PC-3 (cell line): ENCODE data around the gene ANKRD2. TPM values are rescaled to one million over a fixed set of nuclear protein-coding genes. Genes with fewer than 3 reads are reported as not detected.

ENCODE experiments used
- ATAC-seq: fragments of 200-7000 bp; cut with Tn5 transposase; 2 replicates; pipeline ENCODE4 v1.9.1; 2020; ENCODE audit warnings: mild to moderate bottlenecking, moderate library complexity
- BruUV-seq: library from RNA; stranded (reverse); fragments of 400-500 nt; replicated peaks from 2 replicates; lab custom pipeline; 2021; lab: Mats Ljungman, UMichigan
- CTCF ChIA-PET: fragments of 300-600 bp; sonication (Branson Sonifier 250); formaldehyde crosslinking; loops from one replicate; lab custom pipeline; 2022; ENCODE audit warnings: antibody characterized with exemption; lab: Charles Lee
- POLR2A ChIA-PET: fragments of 300-600 bp; sonication (Branson Sonifier 250); formaldehyde crosslinking; loops from one replicate; lab custom pipeline; 2022; ENCODE audit warnings: antibody characterized with exemption; ENCODE audit not compliant: unreplicated experiment; lab: Charles Lee
- DNase-seq: peaks from one replicate; pipeline ENCODE4 v3.0.0-alpha.2; 2015
- H2AFZ ChIP-seq: fragments of 300-600 bp; sonication (generic); 2 replicates; pipeline ENCODE4 v1.6.0; 2016; ENCODE audit warnings: antibody characterized with exemption, low read length
- H3F3A ChIP-seq: fragments of 300-600 bp; sonication (generic); one replicate; pipeline ENCODE4 v1.6.0; 2017; ENCODE audit warnings: antibody characterized with exemption, low read length, control low read depth, mild to moderate bottlenecking; ENCODE audit not compliant: unreplicated experiment
- H3K27ac ChIP-seq: fragments of 300-600 bp; sonication (generic); 2 replicates; pipeline ENCODE4 v1.5.1; 2016; ENCODE audit warnings: mild to moderate bottlenecking, low read length
- H3K27me3 ChIP-seq: fragments of 300-600 bp; sonication (generic); 2 replicates; pipeline ENCODE4 v1.6.1; 2016; ENCODE audit warnings: low read length, mixed read lengths
- H3K36me3 ChIP-seq: fragments of 300-600 bp; sonication (generic); 2 replicates; pipeline ENCODE4 v1.6.1; 2016; ENCODE audit warnings: low read depth, mixed run types, low read length, mixed read lengths
- H3K4me1 ChIP-seq: fragments of 300-600 bp; sonication (generic); 2 replicates; pipeline ENCODE4 v1.5.1; 2016; ENCODE audit warnings: low read length; ENCODE audit not compliant: insufficient read depth
- H3K4me2 ChIP-seq: fragments of 300-600 bp; sonication (generic); 2 replicates; pipeline ENCODE4 v1.6.0; 2016; ENCODE audit warnings: low read length
- H3K4me3 ChIP-seq: fragments of 300-600 bp; sonication (generic); 2 replicates; pipeline ENCODE4 v1.5.1; 2016; ENCODE audit warnings: mild to moderate bottlenecking, low read length, mixed read lengths
- H3K79me2 ChIP-seq: fragments of 300-600 bp; sonication (generic); 2 replicates; pipeline ENCODE4 v1.6.1; 2017; ENCODE audit warnings: low read length, mixed read lengths
- H3K9ac ChIP-seq: fragments of 300-600 bp; sonication (generic); 2 replicates; pipeline ENCODE4 v1.6.0; 2016; ENCODE audit warnings: mild to moderate bottlenecking, low read length
- H3K9me2 ChIP-seq: fragments of 300-600 bp; sonication (generic); replicated peaks from 2 replicates; pipeline ENCODE4 v1.6.1; 2016; ENCODE audit warnings: mixed run types, low read length, mixed read lengths
- H3K9me3 ChIP-seq: fragments of 300-600 bp; sonication (generic); 2 replicates; pipeline ENCODE4 v1.6.1; 2016; ENCODE audit warnings: low read length, mixed read lengths
- H4K20me1 ChIP-seq: fragments of 300-600 bp; sonication (generic); 2 replicates; pipeline ENCODE4 v1.6.1; 2016; ENCODE audit warnings: low read length, mixed read lengths
- EZH2 ChIP-seq: fragments of 300-600 bp; sonication (generic); IDR thresholded peaks from one replicate; pipeline ENCODE4 v1.6.1; 2017; ENCODE audit warnings: antibody characterized with exemption, mild to moderate bottlenecking, low read length; ENCODE audit not compliant: unreplicated experiment
- EZH2phosphoT487 ChIP-seq: fragments of 300-600 bp; sonication (generic); IDR thresholded peaks from 2 replicates; pipeline ENCODE4 v1.6.1; 2018; ENCODE audit warnings: mild to moderate bottlenecking, antibody characterized with exemption, low read length, borderline replicate concordance
- intact Hi-C: fragments of 100-400 bp; cut with micrococcal nuclease; formaldehyde crosslinking; loops from 2 replicates; pipeline ENCODE4 v1.9.0; 2023
- total RNA-seq: library from RNA; depleted of rRNA; stranded (reverse); fragments of >200 nt; gene quantifications from 2 replicates; pipeline ENCODE4 v1.2.3, GENCODE V29; 2014
- TF ChIP-seq, protein P1 (sequence below): fragments of 300-600 bp; sonication (generic); conservative IDR thresholded peaks from 2 replicates; pipeline ENCODE4 v1.5.1; 2017; ENCODE audit warnings: antibody characterized with exemption, low read depth, mild to moderate bottlenecking, low read length

The ANKRD2 gene
- total RNA-seq, 1 experiment from 2014 or later = 1.8 TPM

GRCh38 chr10:97598407-97599271 is 26.1 kb downstream of the ANKRD2 start:
- H3K9me3 ChIP-seq = no peaks in the 10 kb centered on the region
- DNase-seq = no peak
- H3K27ac ChIP-seq = no peak overlapping the region
- POLR2A ChIA-PET = no interaction called here
- H3K27me3 ChIP-seq = no peaks in the 10 kb centered on the region
- TF ChIP-seq, protein P1, sequence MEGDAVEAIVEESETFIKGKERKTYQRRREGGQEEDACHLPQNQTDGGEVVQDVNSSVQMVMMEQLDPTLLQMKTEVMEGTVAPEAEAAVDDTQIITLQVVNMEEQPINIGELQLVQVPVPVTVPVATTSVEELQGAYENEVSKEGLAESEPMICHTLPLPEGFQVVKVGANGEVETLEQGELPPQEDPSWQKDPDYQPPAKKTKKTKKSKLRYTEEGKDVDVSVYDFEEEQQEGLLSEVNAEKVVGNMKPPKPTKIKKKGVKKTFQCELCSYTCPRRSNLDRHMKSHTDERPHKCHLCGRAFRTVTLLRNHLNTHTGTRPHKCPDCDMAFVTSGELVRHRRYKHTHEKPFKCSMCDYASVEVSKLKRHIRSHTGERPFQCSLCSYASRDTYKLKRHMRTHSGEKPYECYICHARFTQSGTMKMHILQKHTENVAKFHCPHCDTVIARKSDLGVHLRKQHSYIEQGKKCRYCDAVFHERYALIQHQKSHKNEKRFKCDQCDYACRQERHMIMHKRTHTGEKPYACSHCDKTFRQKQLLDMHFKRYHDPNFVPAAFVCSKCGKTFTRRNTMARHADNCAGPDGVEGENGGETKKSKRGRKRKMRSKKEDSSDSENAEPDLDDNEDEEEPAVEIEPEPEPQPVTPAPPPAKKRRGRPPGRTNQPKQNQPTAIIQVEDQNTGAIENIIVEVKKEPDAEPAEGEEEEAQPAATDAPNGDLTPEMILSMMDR = no peak
- TF ChIP-seq EZH2 (no peak), EZH2phosphoT487 (no peak)
- CTCF ChIA-PET = no interaction called here
- H3K4me3 ChIP-seq = no peak overlapping the region
- no peaks in the 10 kb centered on the region for H3K79me2 ChIP-seq
- H3K4me1 ChIP-seq = peaks cover 26% of the 10 kb centered on the region
- no TSS peak for BruUV-seq
- peaks cover 5% of the 10 kb centered on the region for H3F3A ChIP-seq
- no peak overlapping the region for H3K4me2 ChIP-seq
- no peaks in the 10 kb centered on the region for H3K9me2 ChIP-seq
- no peak overlapping the region for H3K9ac ChIP-seq
- no peaks in the 10 kb centered on the region for H3K36me3 ChIP-seq
- no peak for ATAC-seq
- intact Hi-C loops = no loop called here
- H4K20me1 ChIP-seq = no peaks in the 10 kb centered on the region
- H2AFZ ChIP-seq = no peak overlapping the region

- no peak overlapping the region for H3K27ac ChIP-seq
- intact Hi-C loops = no loop called here
- H3K9me3 ChIP-seq = no peaks in the 10 kb centered on the region
- no TSS peak for BruUV-seq
- DNase-seq = no peak
- H3K4me3 ChIP-seq = no peak overlapping the region
- H3K9me2 ChIP-seq = no peaks in the 10 kb centered on the region
- CTCF ChIA-PET = no interaction called here
- peaks cover 26% of the 10 kb centered on the region for H3K4me1 ChIP-seq
- TF ChIP-seq EZH2phosphoT487 = no peak
- TF ChIP-seq EZH2 = no peak
- TF ChIP-seq, protein P1 = no peak
- H3F3A ChIP-seq = peaks cover 5% of the 10 kb centered on the region
- H4K20me1 ChIP-seq = no peaks in the 10 kb centered on the region
- POLR2A ChIA-PET = no interaction called here
- H3K79me2 ChIP-seq = no peaks in the 10 kb centered on the region
- H3K9ac ChIP-seq = no peak overlapping the region
- no peak overlapping the region for H2AFZ ChIP-seq
- no peaks in the 10 kb centered on the region for H3K27me3 ChIP-seq
- H3K36me3 ChIP-seq = no peaks in the 10 kb centered on the region
- H3K4me2 ChIP-seq = no peak overlapping the region
- no peak for ATAC-seq
These were observed 26.7 kb downstream of the ANKRD2 start for GRCh38 chr10:97599272-97599619.

GRCh38 chr10:97600616-97601015 is 28.0 kb downstream of the ANKRD2 start:
- Histone ChIP-seq H3K36me3 (no peaks in the 10 kb centered on the region), H3K27ac (no peak overlapping the region), H3K4me2 (no peak overlapping the region), H3K27me3 (no peaks in the 10 kb centered on the region), H3K4me1 (peaks cover 26% of the 10 kb centered on the region), H3K9ac (no peak overlapping the region), H2AFZ (no peak overlapping the region), H3F3A (peaks cover 5% of the 10 kb centered on the region), H3K9me2 (no peaks in the 10 kb centered on the region), H4K20me1 (no peaks in the 10 kb centered on the region), H3K79me2 (no peaks in the 10 kb centered on the region), H3K9me3 (no peaks in the 10 kb centered on the region), H3K4me3 (no peak overlapping the region)
- no peak for DNase-seq
- TF ChIP-seq EZH2 (no peak), EZH2phosphoT487 (no peak)
- TF ChIP-seq, protein P1 = no peak
- CTCF ChIA-PET = no interaction called here
- intact Hi-C loops = no loop called here
- BruUV-seq = no TSS peak
- no peak for ATAC-seq
- POLR2A ChIA-PET = no interaction called here
